ENCODE data around the gene SNX9. TPM values are rescaled to one million over a fixed set of nuclear protein-coding genes. Genes with fewer than 3 reads are reported as not detected.
A peak's percentile ranks its signal among the peaks of the same experiment; 100 is the strongest.
"Not testable (repeated sequence)": the region's sequence is repeated elsewhere in the genome, so short reads cannot be mapped to it uniquely, and the experiment has no call there.

Gene SNX9
- total RNA-seq, result 5.1 TPM

DNA sequence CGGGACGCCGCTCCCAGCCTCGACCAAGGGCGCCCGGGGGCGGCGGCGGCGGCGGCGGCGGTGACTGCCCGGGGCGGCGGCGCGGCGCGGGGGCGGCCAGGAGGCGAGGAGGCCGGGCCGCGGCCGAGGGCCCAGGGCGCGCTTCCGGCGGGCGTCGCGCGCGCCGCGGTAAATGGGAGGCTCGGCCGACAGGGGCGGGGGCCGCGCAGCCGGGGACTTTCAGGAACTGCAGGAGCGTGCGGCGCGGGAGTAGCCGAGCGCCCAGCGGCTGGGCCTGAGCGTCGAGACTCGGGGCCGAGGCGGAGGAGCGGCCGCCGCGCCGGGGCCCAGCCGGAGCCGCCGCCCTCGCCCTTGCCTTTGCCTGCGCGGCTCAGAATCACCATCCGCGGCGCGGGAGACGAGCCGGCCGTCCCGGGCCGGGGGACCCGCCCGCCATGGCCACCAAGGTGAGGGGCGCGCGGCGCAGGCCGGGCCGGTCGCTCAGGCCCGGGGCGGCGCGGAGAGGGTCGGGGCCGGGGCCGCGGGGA lies at the start of gene SNX9:
Gene SNX9 (plus strand): TSS at position 246 of the 527 bp plus-strand sequence. CDS start 189 bp downstream, at position 435.
- DNase-seq (ENCODE audit: low read depth in 2 of 3, low spot score in 2 of 3), result peak; percentile 41 to 75 (median 74)

- DNase-seq (ENCODE audit: low read depth in 2 of 3, low spot score in 2 of 3), result no peak
Observed at GRCh38 chr6:157773248-157773773, 49.7 kb upstream of the SNX9 start.

- peak in 1 of 3 donors; percentile 28 for DNase-seq (ENCODE audit: low read depth in 2 of 3, low spot score in 2 of 3)
Observed at GRCh38 chr6:157774153-157775135, 48.6 kb upstream of the SNX9 start.

DNA sequence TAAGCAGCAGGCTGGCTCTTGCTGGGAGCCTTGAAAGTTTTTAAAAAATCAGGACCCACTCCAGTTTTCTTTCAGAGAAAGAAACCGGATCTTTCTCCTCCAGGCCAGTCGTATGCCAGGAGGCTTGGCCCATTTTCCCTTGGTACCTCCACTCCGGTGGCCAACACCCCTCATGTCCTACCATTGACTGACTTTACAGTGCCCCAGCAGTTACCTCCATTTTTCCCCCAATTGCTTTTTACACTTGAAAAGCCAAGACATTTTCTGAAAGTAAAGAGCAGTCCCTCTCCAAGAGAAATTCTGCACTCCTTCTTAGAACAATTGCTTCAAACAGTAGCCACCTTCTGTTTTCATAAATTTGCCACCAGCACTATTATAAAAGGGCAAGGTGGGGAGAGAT lies 47.7 kb upstream of the SNX9 start:
- no peak for DNase-seq (ENCODE audit: low read depth in 2 of 3, low spot score in 2 of 3)

GRCh38 chr6:157777344-157777743 lies 45.7 kb upstream of the SNX9 start:
- no peak for DNase-seq (ENCODE audit: low read depth in 2 of 3, low spot score in 2 of 3)

DNA sequence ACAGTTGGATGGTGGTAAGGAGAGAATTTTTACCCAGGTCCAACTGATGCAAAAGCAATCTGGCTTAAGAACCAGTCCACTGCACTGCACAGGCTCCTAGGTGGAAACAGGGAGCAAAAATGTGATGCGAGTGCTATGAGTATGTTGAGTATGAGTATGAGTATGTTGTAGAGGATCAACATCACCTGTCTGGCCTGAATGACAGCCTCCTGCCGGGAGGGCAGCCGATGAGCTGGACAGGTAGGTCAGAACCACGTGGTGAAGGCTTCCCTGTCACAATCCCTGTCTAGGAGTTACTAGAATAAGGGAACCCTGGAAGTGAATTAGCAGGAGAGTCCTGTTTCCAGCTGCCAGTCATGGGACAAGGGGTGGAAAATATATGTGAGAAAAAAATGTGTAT lies 44.3 kb upstream of the SNX9 start:
- DNase-seq (ENCODE audit: low read depth in 2 of 3, low spot score in 2 of 3), result no peak

DNA sequence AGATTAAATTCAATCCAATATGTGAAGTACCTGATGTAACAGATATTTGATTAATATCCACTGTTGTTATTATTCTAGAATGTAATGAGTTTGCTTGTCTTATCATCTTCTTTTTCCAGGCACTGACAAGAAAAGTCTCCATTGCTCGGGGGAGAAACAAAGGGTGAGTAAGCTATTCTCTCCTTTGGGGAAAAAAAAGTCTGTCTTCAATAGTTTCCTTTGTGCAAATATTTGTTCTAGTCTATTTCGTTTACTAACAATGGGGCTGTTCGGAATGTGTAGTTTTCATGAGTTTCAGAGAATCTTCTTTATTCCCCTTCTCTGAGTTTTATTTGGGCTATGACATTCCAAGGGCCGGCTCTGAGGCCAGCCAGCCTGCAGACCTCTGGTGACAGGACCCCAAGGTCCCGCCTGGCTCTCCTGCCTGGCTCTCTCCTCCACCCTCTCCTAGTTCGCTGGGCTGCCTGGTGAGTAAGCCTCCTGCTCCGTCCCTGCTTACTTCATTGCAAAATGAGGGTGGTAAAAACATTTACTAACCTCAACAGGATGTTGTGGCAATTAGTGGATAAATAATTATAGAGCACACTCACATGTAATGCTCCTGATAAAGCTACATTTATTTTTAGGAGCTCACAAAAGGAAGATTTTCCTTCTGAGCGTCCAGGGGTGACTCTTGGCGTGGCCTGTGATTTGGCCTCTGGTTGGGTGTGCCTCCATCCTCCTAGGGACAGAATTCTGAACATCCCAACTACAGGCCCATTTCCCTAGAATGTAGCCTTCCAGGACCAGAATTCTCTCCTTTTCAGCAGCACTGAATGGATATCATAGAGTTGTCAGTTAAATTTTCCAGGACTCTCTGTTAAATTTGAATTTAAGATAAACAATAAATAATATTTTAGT lies 43.1 kb upstream of the SNX9 start:
- no peak for DNase-seq (ENCODE audit: low read depth in 2 of 3, low spot score in 2 of 3)

DNA sequence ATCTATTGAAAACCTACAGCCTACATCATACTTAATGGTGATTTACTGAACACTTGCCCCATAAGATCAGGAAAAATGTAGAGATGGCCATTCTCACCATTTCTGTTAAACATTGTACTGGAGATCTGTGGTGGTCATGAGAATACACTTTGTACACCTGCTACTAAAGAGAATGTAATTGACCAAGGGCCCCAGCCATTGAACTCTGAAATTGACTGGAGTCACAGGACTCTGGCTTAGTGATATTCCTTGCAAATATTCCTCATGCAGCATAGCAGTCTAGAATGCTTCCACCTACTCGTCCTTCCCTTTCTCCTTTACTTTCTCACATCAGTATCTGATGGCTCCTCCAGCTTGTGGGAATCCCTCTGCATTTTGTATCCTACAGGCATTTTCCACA lies 37.4 kb upstream of the SNX9 start:
- DNase-seq (ENCODE audit: low read depth in 2 of 3, low spot score in 2 of 3), result no peak

DNA sequence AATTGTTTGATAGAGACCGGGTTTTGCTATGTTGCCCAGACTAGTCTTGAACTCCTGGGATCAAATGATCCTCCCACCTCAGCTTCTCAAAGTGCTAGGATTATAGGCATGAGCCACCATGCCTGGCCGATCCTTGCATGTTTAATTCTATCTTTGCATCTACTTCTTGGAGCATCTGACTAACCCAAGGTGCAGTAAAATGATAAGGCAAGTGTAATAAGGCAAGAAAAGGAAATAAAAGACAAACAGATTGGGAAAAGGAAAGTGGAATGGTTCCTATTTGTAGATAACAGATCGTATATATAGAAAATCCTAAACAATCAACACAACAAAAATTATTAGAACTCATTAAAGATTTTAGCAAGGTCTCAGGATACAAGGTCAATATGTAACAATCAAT lies 36.8 kb upstream of the SNX9 start:
- no peak for DNase-seq (ENCODE audit: low read depth in 2 of 3, low spot score in 2 of 3)

- DNase-seq (ENCODE audit: low read depth in 2 of 3, low spot score in 2 of 3), result no peak
Observed at GRCh38 chr6:157787080-157787479, 36.0 kb upstream of the SNX9 start.

DNA sequence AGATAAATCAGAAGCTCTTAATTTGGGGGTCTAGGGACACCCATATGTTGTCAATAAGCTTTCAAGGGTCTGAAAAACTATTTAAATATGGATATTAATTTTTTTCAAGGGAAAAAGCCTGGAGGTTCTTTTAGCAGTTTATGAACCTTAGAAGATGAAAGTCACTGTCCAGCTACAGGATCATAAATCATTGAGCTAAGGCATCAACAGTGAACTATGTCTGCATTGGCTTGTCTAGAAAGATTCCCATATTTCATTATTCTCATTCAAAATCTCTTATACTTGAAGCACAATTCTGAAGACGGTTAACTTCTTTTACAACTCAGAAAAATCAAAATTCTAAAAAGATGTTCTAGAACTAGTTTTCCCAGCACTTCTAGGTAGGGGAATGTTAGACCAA lies 34.9 kb upstream of the SNX9 start:
- DNase-seq (ENCODE audit: low read depth in 2 of 3, low spot score in 2 of 3), result no peak

DNA sequence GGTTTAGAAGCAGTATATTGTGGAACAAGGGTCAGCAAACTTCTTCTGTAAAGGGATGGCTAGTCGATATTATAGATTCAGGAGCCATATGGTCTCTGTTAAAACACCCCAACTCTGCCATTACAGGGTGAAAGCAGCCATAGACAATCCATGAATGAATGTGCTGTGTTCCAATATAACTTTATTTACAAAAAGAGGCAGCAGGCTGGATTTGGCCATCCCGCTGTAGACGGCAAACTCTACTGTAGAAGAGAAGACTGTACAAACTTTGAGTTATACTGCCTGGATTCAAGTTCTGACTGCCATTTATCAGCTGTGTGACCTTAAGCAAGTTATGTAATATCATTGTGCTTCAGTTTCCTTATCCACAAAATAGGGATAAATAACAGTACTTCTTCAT lies 33.7 kb upstream of the SNX9 start:
- no peak for DNase-seq (ENCODE audit: low read depth in 2 of 3, low spot score in 2 of 3)

DNA sequence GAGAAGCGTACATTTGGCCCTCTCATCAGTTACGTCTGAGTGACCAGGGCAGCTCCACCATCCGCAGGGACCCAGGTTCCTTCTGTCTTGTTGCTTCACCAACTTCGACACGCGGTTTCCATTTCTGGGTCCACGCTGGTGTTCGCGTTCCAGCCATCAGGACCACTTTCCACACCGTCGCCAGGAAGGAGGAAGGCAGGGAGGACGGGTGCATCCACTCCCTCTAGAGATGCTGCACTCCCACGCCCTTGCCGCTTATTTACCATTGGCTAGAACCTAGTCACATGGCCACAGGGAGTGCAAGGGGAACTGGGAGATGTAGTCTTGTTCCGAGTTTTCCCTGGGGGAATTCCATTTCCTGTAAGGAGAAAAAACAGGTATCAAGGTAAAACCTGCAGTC lies 33.2 kb upstream of the SNX9 start:
- no peak for DNase-seq (ENCODE audit: low read depth in 2 of 3, low spot score in 2 of 3)

DNA sequence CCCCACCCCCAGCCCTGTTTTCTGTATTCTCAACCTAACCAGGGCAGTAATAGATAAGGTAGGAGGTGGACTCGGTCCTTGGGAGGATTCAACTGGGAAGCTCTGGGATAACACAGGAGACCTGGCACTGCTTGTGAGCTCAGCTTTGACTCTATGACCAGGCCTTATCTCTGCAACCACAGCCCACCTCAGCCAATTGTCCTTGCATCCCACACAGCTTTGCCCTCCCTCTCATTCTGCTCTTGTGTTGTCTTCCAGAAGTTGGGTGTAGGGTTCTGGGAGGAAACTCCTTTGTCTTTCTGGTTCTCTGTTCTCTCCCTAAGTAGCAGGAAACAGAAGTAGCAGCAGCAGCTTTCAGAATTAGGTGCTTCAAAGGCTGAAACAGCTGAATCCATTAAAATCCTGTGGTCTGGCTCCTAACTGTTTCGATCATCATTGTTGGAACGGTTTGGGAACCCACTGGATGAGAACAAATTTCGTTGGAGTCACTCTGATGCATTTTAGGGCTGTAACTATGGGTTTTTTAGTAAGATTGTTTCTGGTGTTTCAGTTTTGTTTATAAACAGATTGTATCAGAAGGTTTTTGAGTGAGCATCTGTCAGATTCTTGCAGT lies 32.4 kb upstream of the SNX9 start:
- DNase-seq (ENCODE audit: low read depth in 2 of 3, low spot score in 2 of 3), result no peak

- DNase-seq (ENCODE audit: low read depth in 2 of 3, low spot score in 2 of 3), result no peak
Observed at GRCh38 chr6:157791450-157791849, 31.6 kb upstream of the SNX9 start.

DNA sequence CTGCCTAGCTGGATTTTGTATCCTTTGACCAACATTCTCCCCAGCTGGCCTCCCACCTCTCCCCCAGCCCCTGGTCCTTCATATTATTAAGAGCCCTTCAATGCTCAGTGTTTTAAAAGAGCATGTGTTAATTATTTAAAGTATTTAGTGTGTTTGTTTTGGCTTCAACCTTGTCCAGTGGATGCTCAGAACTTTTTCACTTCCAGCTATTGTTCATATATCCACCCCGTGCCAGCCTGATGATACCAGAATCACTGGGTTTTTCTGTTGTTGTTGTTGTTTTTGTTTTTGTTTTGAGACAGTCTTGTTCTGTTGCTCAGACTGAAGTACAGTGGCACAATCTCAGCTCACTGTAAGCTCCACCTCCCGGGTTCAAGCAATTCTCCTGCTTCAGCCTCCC lies 30.4 kb upstream of the SNX9 start:
- DNase-seq (ENCODE audit: low read depth in 2 of 3, low spot score in 2 of 3), result no peak

DNA sequence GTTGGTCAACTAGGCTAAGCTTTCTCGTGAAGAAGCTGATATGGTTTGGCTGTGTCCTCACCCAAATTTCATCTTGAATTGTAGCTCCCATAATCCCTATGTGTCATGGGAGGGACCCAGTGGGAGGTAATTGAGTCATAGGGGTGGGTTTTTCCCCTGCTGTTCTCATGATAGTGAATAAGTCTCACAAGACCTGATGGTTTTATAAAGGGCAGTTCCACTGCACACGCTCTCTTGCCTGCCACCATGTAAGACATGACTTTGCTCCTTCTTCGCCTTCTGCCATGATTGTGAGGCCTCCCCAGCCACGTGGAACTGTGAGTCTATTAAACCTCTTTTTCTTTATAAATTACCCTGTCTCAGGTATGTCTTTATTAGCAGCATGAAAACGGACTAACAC lies 29.0 kb upstream of the SNX9 start:
- DNase-seq (ENCODE audit: low read depth in 2 of 3, low spot score in 2 of 3), result not testable (repeated sequence)

- no peak for DNase-seq (ENCODE audit: low read depth in 2 of 3, low spot score in 2 of 3)
Observed at GRCh38 chr6:157795841-157796240, 27.2 kb upstream of the SNX9 start.

GRCh38 chr6:157798851-157799250 lies 24.2 kb upstream of the SNX9 start:
- peak in 1 of 3 donors; percentile 5 for DNase-seq (ENCODE audit: low read depth in 2 of 3, low spot score in 2 of 3)

DNA sequence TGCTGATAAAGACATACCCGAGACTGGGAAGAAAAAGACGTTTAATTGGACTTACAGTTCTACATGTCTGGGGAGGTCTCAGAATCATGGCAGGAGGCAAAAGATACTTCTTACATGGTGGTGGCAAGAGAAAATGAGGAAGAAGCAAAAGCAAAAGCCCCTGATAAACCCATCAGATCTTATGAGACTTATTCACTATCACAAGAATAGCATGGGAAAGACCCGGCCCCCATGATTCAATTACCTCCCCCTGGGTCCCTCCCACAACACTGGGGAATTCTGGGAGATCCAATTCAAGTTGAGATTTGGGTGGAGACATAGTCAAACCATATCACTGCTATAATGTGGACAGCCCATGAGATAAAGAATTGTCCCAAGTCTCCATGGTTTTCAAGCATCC lies 23.5 kb upstream of the SNX9 start:
- not testable (repeated sequence) for DNase-seq (ENCODE audit: low read depth in 2 of 3, low spot score in 2 of 3)
